ENCODE measurements around the gene AP1S1.
"Not testable (repeated sequence)": the region's sequence is repeated elsewhere in the genome, so short reads cannot be mapped to it uniquely, and the experiment has no call there.

The AP1S1 gene

GRCh38 chr7:101153969-101154692, at the start of gene AP1S1:
AP1S1 (plus strand) TSS chr7:101154476; CDS start chr7:101154515, 39 bp downstream.
- CTCF ChIA-PET = no interaction called here
- TF ChIP-seq L3MBTL2 (conservative IDR thresholded peaks at IDR 0.05) (peak; percentile 99), SUZ12 (IDR thresholded peaks at IDR 0.05) (no peak)
- POLR2A ChIA-PET = no interaction called here
- DNase-seq (ENCODE audit: extremely low spot score) = peak; percentile 98

- no peak for DNase-seq (ENCODE audit: extremely low spot score)
- no peak for TF ChIP-seq ARNT (IDR thresholded peaks at IDR 0.05)
- no peak for TF ChIP-seq FOXK2 (IDR thresholded peaks at IDR 0.05)
- TF ChIP-seq PKNOX1 (IDR thresholded peaks at IDR 0.05) = no peak
- TF ChIP-seq CTBP1 (IDR thresholded peaks at IDR 0.05; ENCODE audit: borderline replicate concordance) = no peak
- TF ChIP-seq SUZ12 (IDR thresholded peaks at IDR 0.05) = no peak
- TF ChIP-seq ZNF384 (IDR thresholded peaks at IDR 0.05) = no peak
- ChIA-PET POLR2A (interaction anchor here (1.7 kb wide), 1 partner anchor 215 kb away, joined by 4 read pairs; the partner anchor contains the start of gene UFSP1), CTCF (interaction anchor here (0.7 kb wide), 1 partner anchor 30 kb away, joined by 4 read pairs; no protein-coding TSS in a partner anchor)
Observed at GRCh38 chr7:101104799-101105198, 49.5 kb upstream of the AP1S1 start.

DNA sequence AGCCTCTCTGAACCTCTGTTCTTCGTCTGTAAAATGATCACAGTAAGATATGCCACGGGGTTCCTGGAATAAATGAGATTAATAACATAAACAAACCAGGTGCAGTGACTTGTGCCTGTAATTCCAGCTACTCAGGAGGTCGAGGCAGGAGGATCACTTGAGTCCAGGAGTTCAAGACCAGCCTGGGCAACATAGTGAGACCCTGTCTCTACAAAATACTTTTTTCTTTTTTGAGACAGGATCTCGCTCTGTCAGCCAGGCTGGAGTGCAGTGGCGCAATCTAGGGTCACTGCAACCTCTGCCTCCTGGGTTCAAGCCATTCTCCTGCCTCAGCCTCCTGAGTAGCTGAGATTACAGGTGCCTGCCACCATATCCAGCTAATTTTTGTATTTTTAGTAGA, 49.0 kb upstream of the AP1S1 start:
- POLR2A ChIA-PET = interaction anchor here (1.7 kb wide), 1 partner anchor 216 kb away, joined by 4 read pairs; the partner anchor contains the start of gene UFSP1
- CTCF ChIA-PET = interaction anchor here (0.7 kb wide), 1 partner anchor 29 kb away, joined by 4 read pairs; no protein-coding TSS in a partner anchor
- not testable (repeated sequence) for DNase-seq (ENCODE audit: extremely low spot score)

- no peak for DNase-seq (ENCODE audit: extremely low spot score)
- POLR2A ChIA-PET = no interaction called here
- CTCF ChIA-PET = no interaction called here
Observed at GRCh38 chr7:101106386-101106785, 47.9 kb upstream of the AP1S1 start.

GRCh38 chr7:101108330-101108857, 45.9 kb upstream of the AP1S1 start:
- no peak for DNase-seq (ENCODE audit: extremely low spot score)
- TF ChIP-seq BHLHE40 (IDR thresholded peaks at IDR 0.05; ENCODE audit: borderline replicate concordance) (no peak), ZNF384 (IDR thresholded peaks at IDR 0.05) (no peak), FOXK2 (IDR thresholded peaks at IDR 0.05) (no peak), FOXM1 (IDR thresholded peaks at IDR 0.05; ENCODE audit: borderline replicate concordance) (no peak), LEF1 (IDR thresholded peaks at IDR 0.05; ENCODE audit: borderline replicate concordance) (no peak), CTBP1 (IDR thresholded peaks at IDR 0.05; ENCODE audit: borderline replicate concordance) (no peak), ARNT (IDR thresholded peaks at IDR 0.05) (no peak), SUZ12 (IDR thresholded peaks at IDR 0.05) (no peak), ELF4 (IDR thresholded peaks at IDR 0.05) (no peak), HDGF (IDR thresholded peaks at IDR 0.05; ENCODE audit: borderline replicate concordance) (no peak), PKNOX1 (IDR thresholded peaks at IDR 0.05) (no peak), NFRKB (IDR thresholded peaks at IDR 0.05) (no peak), TARDBP (IDR thresholded peaks at IDR 0.05) (no peak), L3MBTL2 (conservative IDR thresholded peaks at IDR 0.05) (no peak), FOXA1 (IDR thresholded peaks at IDR 0.05) (no peak), SP1 (IDR thresholded peaks at IDR 0.05) (no peak)
- ChIA-PET POLR2A (interaction anchor here (1.2 kb wide), 1 partner anchor 12 kb away, joined by 3 read pairs; no protein-coding TSS in a partner anchor), CTCF (no interaction called here)

More at GRCh38 chr7:101106386-101106785, 47.9 kb upstream of the AP1S1 start:
- TF ChIP-seq FOXM1 (IDR thresholded peaks at IDR 0.05; ENCODE audit: borderline replicate concordance) = no peak
- TF ChIP-seq BHLHE40 (IDR thresholded peaks at IDR 0.05; ENCODE audit: borderline replicate concordance) = no peak
- no peak for TF ChIP-seq CTBP1 (IDR thresholded peaks at IDR 0.05; ENCODE audit: borderline replicate concordance)
- no peak for TF ChIP-seq PKNOX1 (IDR thresholded peaks at IDR 0.05)
- no peak for TF ChIP-seq NFRKB (IDR thresholded peaks at IDR 0.05)
- TF ChIP-seq ELF4 (IDR thresholded peaks at IDR 0.05) = no peak
- TF ChIP-seq ARNT (IDR thresholded peaks at IDR 0.05) = no peak
- no peak for TF ChIP-seq TARDBP (IDR thresholded peaks at IDR 0.05)
- no peak for TF ChIP-seq FOXK2 (IDR thresholded peaks at IDR 0.05)
- TF ChIP-seq ZNF384 (IDR thresholded peaks at IDR 0.05) = no peak
- no peak for TF ChIP-seq SUZ12 (IDR thresholded peaks at IDR 0.05)
- TF ChIP-seq HDGF (IDR thresholded peaks at IDR 0.05; ENCODE audit: borderline replicate concordance) = no peak
- TF ChIP-seq LEF1 (IDR thresholded peaks at IDR 0.05; ENCODE audit: borderline replicate concordance) = no peak
- no peak for TF ChIP-seq L3MBTL2 (conservative IDR thresholded peaks at IDR 0.05)
- no peak for TF ChIP-seq SP1 (IDR thresholded peaks at IDR 0.05)
- TF ChIP-seq FOXA1 (IDR thresholded peaks at IDR 0.05) = no peak

DNA sequence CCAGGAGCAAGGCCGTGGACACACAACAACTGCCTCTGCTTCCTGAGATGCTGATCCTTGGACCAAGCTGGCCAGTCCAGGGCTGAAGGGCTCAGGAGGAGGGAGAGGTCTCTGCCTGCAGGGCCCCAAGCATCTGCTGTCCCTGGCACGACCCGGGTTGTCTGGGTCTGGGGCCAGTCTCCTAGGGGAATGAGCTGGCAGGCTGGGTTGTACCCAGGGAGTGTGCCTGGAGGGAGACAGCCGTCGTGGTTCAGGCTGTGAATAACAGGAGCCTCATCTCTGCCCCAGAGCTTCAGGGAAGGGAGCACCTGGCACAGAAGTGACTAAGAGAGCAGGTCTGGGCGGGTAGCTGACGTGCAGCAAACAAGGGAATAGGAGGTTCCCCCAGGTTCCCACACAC, 45.3 kb upstream of the AP1S1 start:
- POLR2A ChIA-PET = interaction anchor here (0.6 to 1.2 kb wide), 2 partner anchors 12 to 13 kb away, joined by 3 to 6 read pairs; no protein-coding TSS in a partner anchor
- DNase-seq (ENCODE audit: extremely low spot score) = no peak
- CTCF ChIA-PET = interaction anchor here (0.8 to 1.5 kb wide), 2 partner anchors 29 to 35 kb away, joined by 3 to 4 read pairs; no protein-coding TSS in a partner anchor
- no peak for TF ChIP-seq TARDBP (IDR thresholded peaks at IDR 0.05)
